ENCODE results near the gene ZNF487. TPM values are rescaled to one million over a fixed set of nuclear protein-coding genes. Genes with fewer than 3 reads are reported as not detected.
"Not testable (repeated sequence)": the region's sequence is repeated elsewhere in the genome, so short reads cannot be mapped to it uniquely, and the experiment has no call there.

ZNF487 gene
- total RNA-seq, 3 donors from 2014 or later, result 1.3 to 3.8 (median 1.6) TPM

DNA sequence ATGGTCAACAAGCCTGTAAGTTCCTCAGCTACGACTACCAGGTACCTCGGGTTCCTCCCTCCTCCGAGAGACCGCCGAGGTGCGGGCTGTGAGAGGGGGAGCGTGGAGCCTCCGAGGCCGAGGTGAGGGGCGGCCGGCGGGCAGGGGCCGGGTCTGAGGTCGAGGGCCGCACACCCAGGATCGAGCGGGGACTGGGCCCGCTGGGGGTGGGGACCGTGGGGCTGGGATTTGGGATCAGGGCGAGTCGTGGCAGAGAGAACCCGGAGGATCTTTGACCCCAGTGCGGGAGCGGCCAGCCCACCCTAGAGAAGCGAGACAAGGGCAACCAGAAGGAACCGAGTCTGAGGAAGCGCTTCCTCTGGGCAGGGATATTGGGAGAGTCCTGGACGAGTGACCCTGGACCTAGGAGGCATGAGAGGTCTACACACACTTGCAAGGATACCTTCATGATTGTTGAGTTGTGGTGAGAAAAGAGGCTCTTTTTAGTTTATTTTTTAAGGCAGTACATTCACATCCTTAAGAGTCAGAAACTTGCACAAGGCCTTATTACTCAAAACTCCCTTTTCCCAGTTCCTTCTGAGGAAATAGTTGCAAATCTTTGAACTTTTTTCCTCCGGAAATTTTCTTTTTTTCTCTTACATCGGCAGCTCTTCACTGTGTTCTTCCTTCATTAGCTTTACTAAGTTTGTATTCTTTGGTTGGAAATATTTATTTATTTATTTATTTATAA lies 395 bp downstream of the ZNF487 start:
- no peak for DNase-seq
- Mint-ChIP-seq H3K9me3 (no peaks in the 10 kb centered on the region), H3K4me3 (peak overlapping the region; percentile 96), H3K27me3 (ENCODE audit: low read depth) (no peaks in the 10 kb centered on the region), H3K36me3 (ENCODE audit: insufficient read depth) (peaks cover 2% of the 10 kb centered on the region), H3K4me1 (ENCODE audit: low read depth) (peaks cover 18% of the 10 kb centered on the region)
- ATAC-seq, result no peak

DNA sequence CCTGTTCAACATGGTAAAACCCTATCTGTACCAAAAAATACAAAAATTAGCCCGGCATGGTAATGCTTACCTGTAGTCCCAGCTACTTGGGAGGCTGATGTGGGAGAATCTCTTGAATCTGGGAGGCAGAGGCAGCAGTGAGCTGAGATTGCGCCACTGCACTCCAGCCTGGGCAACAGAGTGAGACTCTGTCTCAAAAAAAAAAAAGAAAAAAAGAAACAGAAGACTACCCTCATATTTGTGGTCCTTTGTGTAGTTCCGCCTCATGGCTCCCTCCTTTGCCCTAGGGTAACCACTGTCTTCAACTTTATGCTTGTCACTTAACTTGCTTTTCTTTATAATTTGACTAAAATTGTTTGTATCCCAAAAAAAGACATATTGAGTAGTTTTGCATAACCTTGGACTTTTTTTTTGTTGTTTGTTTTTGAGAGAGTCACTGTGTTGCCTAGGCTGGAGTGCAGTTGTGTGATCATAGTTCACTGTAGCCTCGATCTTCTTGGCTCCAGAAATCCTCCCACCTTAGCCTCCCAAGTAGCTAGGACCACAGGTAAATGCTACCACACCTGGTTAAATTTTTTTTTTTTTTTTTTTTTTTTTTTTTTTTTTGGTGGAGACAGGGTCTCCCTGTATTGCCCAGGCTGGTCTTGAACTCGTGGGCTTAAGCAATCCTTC lies 3.7 kb downstream of the ZNF487 start:
- DNase-seq (no peak), ATAC-seq (no peak)
- Mint-ChIP-seq H3K36me3 (ENCODE audit: insufficient read depth) (peaks cover 7% of the 10 kb centered on the region), H3K4me1 (ENCODE audit: low read depth) (peaks cover 23% of the 10 kb centered on the region), H3K4me3 (no peak overlapping the region), H3K9me3 (no peaks in the 10 kb centered on the region), H3K27me3 (ENCODE audit: low read depth) (no peaks in the 10 kb centered on the region)

DNA sequence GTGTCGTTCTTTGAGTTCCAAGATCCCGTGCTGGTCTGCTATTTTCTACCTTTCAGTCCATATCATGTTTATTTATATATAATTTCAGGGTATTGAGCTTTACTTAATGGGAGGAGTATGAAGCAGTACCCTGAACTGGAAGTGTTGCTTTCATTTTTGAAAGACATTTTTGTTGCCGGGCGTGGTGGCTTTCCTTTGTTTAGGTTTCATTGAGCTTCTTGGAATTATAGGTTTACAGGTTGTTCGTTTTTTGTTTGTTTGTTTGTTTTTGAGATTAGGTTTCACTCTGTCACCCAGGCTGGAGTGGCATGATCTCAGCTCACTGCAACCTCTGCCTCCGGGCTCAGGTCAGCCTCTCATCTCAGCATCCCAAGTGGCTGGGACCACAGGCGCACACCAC lies 7.4 kb downstream of the ZNF487 start:
- DNase-seq (no peak), ATAC-seq (no peak)
- no peak overlapping the region for H3K4me3 Mint-ChIP-seq
- peaks cover 7% of the 10 kb centered on the region for H3K36me3 Mint-ChIP-seq (ENCODE audit: insufficient read depth)
- peaks cover 11% of the 10 kb centered on the region for H3K4me1 Mint-ChIP-seq (ENCODE audit: low read depth)
- no peaks in the 10 kb centered on the region for H3K9me3 Mint-ChIP-seq
- no peaks in the 10 kb centered on the region for H3K27me3 Mint-ChIP-seq (ENCODE audit: low read depth)

DNA sequence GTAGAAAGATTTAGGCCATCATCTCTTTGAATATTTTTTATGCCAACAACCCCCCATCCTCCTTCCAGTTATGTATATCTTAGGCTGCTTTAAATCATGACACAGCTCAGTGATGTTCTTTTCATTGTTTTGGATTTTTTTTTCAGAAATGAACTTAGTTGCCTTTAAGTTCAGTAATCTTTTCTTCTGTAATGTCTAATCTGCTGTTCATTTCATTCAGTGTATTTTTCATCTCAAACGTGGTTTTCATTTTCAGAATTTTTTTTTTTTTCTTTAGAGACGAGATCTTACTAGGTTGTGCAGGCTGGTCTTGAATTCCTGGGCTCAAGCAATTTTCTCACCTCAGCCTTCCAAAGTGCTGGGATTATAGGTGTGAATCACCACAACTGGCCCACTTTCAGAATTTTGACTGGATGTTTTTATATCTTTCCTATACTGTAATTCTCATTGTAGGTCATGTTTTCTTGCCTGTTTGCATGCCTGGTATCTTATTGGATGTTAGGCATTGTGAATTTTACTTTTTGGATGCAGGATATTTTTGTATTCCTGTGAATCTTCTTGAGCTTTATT lies 8.1 kb downstream of the ZNF487 start:
- Mint-ChIP-seq H3K9me3 (no peaks in the 10 kb centered on the region), H3K4me3 (no peak overlapping the region), H3K4me1 (ENCODE audit: low read depth) (peaks cover 8% of the 10 kb centered on the region), H3K36me3 (ENCODE audit: insufficient read depth) (peaks cover 7% of the 10 kb centered on the region), H3K27me3 (ENCODE audit: low read depth) (no peaks in the 10 kb centered on the region)
- DNase-seq, result no peak
- no peak for ATAC-seq

DNA sequence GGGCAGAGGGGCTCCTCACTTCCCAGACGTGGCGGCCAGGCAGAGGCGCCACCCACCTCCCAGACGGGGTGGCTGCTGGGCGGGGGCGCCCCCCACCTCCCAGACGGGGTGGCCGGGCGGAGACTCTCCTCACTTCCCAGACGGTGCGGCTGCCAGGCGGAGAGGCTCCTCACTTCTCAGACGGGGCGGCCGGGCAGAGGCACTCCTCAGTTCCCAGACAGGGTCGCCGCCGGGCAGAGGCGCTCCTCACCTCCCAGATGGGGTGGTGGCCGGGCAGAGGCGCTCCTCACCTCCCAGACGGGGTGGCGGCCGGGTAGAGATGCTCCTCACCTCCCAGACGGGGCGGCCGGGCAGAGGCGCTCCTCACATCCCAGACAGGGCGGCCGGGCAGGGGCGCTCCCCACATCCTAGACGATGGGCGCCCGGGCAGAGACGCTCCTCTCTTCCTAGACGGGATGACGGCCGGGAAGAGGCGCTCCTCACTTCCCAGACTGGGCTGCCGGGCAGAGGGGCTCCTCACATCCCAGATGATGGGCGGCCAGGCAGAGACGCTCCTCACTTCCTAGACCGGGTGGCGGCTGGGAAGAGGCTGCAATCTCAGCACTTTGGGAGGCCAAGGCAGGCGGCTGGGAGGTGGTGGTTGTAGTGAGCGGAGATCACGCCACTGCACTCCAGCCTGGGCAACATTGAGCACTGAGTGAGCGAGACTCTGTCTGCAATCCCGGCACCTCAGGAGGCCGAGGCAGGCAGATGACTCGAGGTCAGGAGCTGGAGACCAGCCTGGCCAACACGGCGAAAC lies 9.5 kb downstream of the ZNF487 start:
- not testable (repeated sequence) for ATAC-seq; H3K4me1 Mint-ChIP-seq (ENCODE audit: low read depth); DNase-seq; H3K4me3 Mint-ChIP-seq; H3K27me3 Mint-ChIP-seq (ENCODE audit: low read depth); H3K36me3 Mint-ChIP-seq (ENCODE audit: insufficient read depth); H3K9me3 Mint-ChIP-seq

DNA sequence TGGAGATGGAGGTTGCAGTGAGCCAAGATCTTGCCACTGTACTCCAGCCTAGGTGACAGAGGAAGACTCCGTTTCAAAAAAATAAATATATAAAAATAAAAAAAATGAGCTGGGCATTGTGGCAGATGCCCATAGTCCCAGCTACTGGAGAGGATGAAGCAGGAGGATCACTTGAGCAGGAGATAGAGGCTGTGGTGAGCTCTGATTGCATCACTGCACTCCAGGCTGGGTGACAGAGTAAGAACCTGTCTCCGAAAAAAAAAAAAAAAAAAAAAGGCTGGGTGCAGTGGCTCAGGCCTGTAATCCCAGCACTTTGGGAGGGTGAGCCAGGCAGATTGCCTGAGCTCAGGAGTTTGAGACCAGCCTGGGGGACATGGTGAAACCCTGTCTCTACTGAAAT lies 11.8 kb downstream of the ZNF487 start:
- ATAC-seq (no peak), DNase-seq (no peak)
- no peaks in the 10 kb centered on the region for H3K9me3 Mint-ChIP-seq
- no peak overlapping the region for H3K4me3 Mint-ChIP-seq
- H3K4me1 Mint-ChIP-seq (ENCODE audit: low read depth), result peaks cover 28% of the 10 kb centered on the region
- H3K27me3 Mint-ChIP-seq (ENCODE audit: low read depth), result no peaks in the 10 kb centered on the region
- H3K36me3 Mint-ChIP-seq (ENCODE audit: insufficient read depth), result peaks cover 7% of the 10 kb centered on the region

DNA sequence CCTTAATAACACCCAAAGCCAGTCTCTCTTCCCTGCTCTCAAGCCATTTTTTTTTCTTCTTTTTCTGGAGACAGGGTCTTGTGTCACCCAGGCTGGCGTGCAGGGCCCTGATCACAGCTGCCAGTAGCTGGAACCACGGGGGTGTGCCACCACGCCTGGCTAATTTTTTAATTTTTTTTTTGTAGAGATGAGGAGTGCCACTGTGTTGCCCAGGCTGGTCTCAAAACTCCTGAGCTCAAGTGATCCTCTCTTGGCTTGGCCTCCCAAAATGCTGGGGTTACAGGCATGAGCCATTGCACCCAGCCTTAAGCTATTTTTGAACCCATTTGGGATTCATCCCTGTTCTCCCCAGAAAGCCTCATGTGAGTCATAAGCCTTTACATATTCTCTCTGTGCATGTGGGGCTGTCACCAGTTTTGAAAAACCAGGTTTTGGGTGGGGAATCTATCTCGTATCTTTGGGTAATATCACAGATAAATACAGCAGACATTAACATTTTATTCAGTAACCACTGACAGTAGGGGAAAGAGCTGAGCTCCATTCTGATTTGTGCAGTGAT lies 15.5 kb downstream of the ZNF487 start:
- H3K36me3 Mint-ChIP-seq (ENCODE audit: insufficient read depth), result peaks cover 3% of the 10 kb centered on the region
- DNase-seq, result no peak
- H3K27me3 Mint-ChIP-seq (ENCODE audit: low read depth), result no peaks in the 10 kb centered on the region
- no peaks in the 10 kb centered on the region for H3K9me3 Mint-ChIP-seq
- H3K4me1 Mint-ChIP-seq (ENCODE audit: low read depth), result peaks cover 46% of the 10 kb centered on the region
- no peak for ATAC-seq
- H3K4me3 Mint-ChIP-seq, result peak overlapping the region; percentile 35

DNA sequence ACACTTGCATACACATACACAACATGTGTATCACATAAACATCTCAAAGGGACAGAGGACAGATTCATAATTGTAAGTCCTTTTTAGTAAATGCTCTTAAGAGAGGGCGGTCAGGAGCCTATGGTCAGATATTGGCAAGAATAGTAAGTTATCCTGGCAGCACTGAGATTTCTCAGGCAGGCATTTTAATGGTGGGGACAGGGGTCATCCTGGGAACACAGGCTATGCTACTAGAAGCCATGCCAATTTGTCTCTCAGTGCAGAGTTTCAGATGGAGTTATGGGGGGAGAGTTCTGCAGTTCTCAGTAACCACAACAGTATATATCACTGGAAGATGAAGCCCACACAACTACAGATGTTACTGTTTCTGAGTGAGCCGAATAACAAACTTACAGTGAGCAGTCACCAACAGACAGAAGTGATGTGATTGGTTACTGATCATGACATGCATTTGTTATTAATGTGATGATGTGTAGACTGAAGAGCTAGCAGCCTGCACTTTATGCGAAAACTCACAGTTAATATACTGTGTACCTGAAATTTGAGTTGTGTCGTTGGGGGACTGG lies 16.4 kb downstream of the ZNF487 start:
- Mint-ChIP-seq H3K4me3 (peak overlapping the region; percentile 27), H3K4me1 (ENCODE audit: low read depth) (peaks cover 51% of the 10 kb centered on the region), H3K27me3 (ENCODE audit: low read depth) (no peaks in the 10 kb centered on the region), H3K9me3 (no peaks in the 10 kb centered on the region), H3K36me3 (ENCODE audit: insufficient read depth) (peaks cover 3% of the 10 kb centered on the region)
- ATAC-seq (peak; percentile 58 to 65), DNase-seq (no peak)

DNA sequence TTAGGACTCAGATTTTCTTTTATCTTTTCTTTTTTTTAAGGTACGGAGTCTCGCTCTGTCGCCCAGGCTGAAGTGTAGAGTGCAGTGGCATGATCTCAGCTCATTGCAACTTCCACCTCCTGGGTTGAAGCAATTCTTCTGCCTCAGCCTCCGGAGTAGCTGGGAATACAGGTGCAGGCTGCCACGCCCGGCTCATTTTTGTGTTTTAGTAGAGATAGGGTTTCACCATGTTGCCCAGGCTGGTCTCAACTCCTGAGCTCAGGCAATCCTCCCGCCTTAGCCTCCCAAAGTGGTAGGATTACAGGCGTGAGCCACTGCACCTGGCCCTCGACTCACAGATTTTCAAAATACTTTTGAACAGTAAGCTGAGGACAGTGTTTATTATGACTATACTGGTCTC lies 17.1 kb downstream of the ZNF487 start:
- H3K27me3 Mint-ChIP-seq (ENCODE audit: low read depth); H3K9me3 Mint-ChIP-seq; DNase-seq: not testable (repeated sequence)

DNA sequence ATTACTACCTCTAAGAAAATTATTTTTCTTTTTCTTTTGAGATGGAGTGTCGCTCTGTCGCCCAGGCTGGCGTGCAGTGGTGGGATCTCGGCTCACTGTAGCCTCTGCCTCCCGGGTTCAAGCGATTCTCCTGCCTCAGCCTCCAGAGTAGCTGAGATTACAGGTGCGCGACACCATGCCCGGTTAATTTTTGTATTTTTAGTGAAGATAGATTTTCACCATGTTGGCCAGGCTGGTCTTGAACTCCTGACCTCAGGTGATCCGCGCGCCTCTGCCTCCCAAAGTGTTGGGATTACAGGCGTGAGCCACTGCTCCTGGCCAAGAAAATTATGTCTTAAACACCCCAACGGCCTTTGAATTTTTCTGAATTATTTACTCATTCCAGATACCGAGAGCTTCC lies 19.6 kb downstream of the ZNF487 start:
- H3K36me3 Mint-ChIP-seq (ENCODE audit: insufficient read depth); H3K27me3 Mint-ChIP-seq (ENCODE audit: low read depth); DNase-seq; ATAC-seq; H3K9me3 Mint-ChIP-seq: not testable (repeated sequence)
- H3K4me3 Mint-ChIP-seq, result peak overlapping the region; percentile 19
- peaks cover 56% of the 10 kb centered on the region for H3K4me1 Mint-ChIP-seq (ENCODE audit: low read depth)

More for the DNA sequence above, 17.1 kb downstream of the ZNF487 start:
- not testable (repeated sequence) for H3K36me3 Mint-ChIP-seq (ENCODE audit: insufficient read depth); ATAC-seq
- Mint-ChIP-seq H3K4me1 (ENCODE audit: low read depth) (peaks cover 56% of the 10 kb centered on the region), H3K4me3 (peak overlapping the region; percentile 91)

DNA sequence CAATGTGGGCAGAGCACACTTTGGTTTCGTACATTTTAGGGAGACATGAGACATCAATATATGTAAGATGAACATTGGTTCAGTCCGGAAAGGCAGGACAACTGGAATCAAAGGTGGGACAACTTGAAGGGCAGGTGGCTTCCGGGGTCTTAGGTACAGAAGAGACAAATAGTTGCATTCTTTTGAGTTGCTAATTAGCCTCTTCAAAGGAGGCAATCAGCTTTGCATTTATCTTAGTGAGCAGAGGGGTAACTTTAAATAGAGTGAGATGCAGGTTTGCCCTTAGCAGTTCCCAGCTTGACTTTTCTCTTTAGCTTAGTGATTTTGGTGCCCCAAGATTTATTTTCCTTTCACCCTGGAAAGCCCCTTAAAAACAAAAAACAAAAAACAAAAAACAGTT lies 21.3 kb downstream of the ZNF487 start:
- peaks cover 42% of the 10 kb centered on the region for H3K4me1 Mint-ChIP-seq (ENCODE audit: low read depth)
- no peak for ATAC-seq
- no peak for DNase-seq

DNA sequence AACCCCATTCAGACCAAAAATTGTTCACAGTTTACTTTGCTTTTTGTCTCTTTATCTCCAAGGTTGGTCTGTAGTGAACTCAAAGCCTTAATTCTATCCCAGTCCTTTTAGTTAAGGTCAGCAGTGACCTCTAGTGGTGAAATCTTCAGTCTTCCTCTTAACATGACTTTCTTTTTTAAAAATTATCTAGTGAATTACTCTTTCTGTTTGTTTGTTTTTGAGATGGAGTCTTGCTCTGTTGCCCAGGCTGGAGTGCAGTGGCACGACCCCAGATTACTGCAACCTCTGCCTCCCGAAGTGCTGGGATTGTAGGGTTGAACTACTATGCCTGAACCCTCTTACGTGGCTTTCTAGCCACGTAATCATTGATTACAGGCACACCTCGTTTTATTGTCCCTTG lies 25.0 kb downstream of the ZNF487 start:
- Mint-ChIP-seq H3K27me3 (ENCODE audit: low read depth) (no peaks in the 10 kb centered on the region), H3K9me3 (no peaks in the 10 kb centered on the region), H3K36me3 (ENCODE audit: insufficient read depth) (no peaks in the 10 kb centered on the region), H3K4me3 (no peak overlapping the region), H3K4me1 (ENCODE audit: low read depth) (peaks cover 14% of the 10 kb centered on the region)
- DNase-seq, result no peak
- peak; percentile 82 for ATAC-seq

More for the DNA sequence above, 21.3 kb downstream of the ZNF487 start:
- Mint-ChIP-seq H3K27me3 (ENCODE audit: low read depth) (no peaks in the 10 kb centered on the region), H3K36me3 (ENCODE audit: insufficient read depth) (peaks cover 3% of the 10 kb centered on the region), H3K9me3 (no peaks in the 10 kb centered on the region), H3K4me3 (no peak overlapping the region)

DNA sequence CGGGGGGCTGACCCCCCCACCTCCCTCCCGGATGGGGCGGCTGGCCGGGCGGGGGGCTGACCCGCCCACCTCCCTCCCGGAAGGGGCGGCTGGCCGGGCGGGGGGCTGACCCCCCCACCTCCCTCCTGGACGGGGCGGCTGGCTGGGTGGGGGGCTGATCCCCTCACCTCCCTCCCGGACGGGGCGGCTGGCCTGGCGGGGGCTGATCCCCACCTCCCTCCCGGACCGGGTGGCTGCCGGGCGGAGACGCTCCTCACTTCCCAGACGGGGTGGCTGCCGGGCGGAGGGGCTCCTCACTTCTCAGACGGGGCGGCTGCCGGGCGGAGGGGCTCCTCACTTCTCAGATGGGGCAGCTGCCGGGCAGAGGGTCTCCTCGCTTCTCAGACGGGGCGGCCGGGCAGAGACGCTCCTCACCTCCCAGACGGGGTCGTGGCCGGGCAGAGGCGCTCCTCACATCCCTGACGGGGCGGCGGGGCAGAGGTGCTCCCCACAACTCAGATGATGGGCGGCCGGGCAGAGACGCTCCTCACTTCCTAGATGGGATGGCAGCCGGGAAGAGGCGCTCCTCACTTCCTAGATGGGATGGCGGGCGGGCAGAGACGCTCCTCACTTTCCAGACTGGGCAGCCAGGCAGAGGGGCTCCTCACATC lies 28.3 kb downstream of the ZNF487 start:
- not testable (repeated sequence) for H3K4me1 Mint-ChIP-seq (ENCODE audit: low read depth); DNase-seq; H3K27me3 Mint-ChIP-seq (ENCODE audit: low read depth); H3K9me3 Mint-ChIP-seq; ATAC-seq; H3K4me3 Mint-ChIP-seq; H3K36me3 Mint-ChIP-seq (ENCODE audit: insufficient read depth)
